Chondrocyte (in vitro differentiated cells): Measurements from ENCODE around the gene RGS17. TPM values are rescaled to one million over a fixed set of nuclear protein-coding genes. Genes with fewer than 3 reads are reported as not detected.
A peak's percentile ranks its signal among the peaks of the same experiment; 100 is the strongest.

Experiments used
- DNase-seq: peaks from one replicate; pipeline ENCODE4 v3.0.0; 2021; ENCODE audit warnings: mixed read lengths, low spot score
- H3K27ac Mint-ChIP-seq: one replicate; pipeline ENCODE4 v1.8.0; 2021; ENCODE audit warnings: mild to moderate bottlenecking, moderate library complexity, mixed read lengths; ENCODE audit not compliant: unreplicated experiment
- H3K27me3 Mint-ChIP-seq: 2 replicates; pipeline ENCODE4 v1.8.0; 2021; ENCODE audit warnings: low read depth, mixed read lengths
- H3K36me3 Mint-ChIP-seq: 2 replicates; pipeline ENCODE4 v1.8.0; 2021; ENCODE audit warnings: low read depth, mixed read lengths
- H3K4me1 Mint-ChIP-seq: 2 replicates; pipeline ENCODE4 v1.8.0; 2021; ENCODE audit warnings: low read depth, mild to moderate bottlenecking, mixed read lengths
- H3K4me3 Mint-ChIP-seq: one replicate; pipeline ENCODE4 v1.8.0; 2021; ENCODE audit warnings: mild to moderate bottlenecking, moderate library complexity, mixed read lengths; ENCODE audit not compliant: unreplicated experiment
- H3K9me3 Mint-ChIP-seq: 2 replicates; pipeline ENCODE4 v1.8.0; 2021; ENCODE audit warnings: low read depth, mixed read lengths
- long read RNA-seq: library from polyadenylated mRNA; stranded (forward); transcript quantifications from one replicate; pipeline ENCODE4 v2.0.0, GENCODE V29; 2021
- total RNA-seq: library from RNA; stranded (reverse); gene quantifications from 3 replicates; pipeline ENCODE4 v1.2.1, GENCODE V29; 2021
- TF ChIP-seq, protein P1 (sequence below): fragments of 200-600 bp; sonication (generic); IDR thresholded peaks from 2 replicates; pipeline ENCODE4 v1.5.0; 2021; ENCODE audit warnings: antibody characterized with exemption, mild to moderate bottlenecking, moderate library complexity

Gene RGS17, protein sequence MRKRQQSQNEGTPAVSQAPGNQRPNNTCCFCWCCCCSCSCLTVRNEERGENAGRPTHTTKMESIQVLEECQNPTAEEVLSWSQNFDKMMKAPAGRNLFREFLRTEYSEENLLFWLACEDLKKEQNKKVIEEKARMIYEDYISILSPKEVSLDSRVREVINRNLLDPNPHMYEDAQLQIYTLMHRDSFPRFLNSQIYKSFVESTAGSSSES
- total RNA-seq: 1.5 to 2.2 TPM (median 1.8 TPM) in 3 replicates
- long read RNA-seq, partial matches to known transcripts: 0 of 2 reads
- long read RNA-seq, other reads (novel, unspliced or antisense): 0 of 2 reads

DNA sequence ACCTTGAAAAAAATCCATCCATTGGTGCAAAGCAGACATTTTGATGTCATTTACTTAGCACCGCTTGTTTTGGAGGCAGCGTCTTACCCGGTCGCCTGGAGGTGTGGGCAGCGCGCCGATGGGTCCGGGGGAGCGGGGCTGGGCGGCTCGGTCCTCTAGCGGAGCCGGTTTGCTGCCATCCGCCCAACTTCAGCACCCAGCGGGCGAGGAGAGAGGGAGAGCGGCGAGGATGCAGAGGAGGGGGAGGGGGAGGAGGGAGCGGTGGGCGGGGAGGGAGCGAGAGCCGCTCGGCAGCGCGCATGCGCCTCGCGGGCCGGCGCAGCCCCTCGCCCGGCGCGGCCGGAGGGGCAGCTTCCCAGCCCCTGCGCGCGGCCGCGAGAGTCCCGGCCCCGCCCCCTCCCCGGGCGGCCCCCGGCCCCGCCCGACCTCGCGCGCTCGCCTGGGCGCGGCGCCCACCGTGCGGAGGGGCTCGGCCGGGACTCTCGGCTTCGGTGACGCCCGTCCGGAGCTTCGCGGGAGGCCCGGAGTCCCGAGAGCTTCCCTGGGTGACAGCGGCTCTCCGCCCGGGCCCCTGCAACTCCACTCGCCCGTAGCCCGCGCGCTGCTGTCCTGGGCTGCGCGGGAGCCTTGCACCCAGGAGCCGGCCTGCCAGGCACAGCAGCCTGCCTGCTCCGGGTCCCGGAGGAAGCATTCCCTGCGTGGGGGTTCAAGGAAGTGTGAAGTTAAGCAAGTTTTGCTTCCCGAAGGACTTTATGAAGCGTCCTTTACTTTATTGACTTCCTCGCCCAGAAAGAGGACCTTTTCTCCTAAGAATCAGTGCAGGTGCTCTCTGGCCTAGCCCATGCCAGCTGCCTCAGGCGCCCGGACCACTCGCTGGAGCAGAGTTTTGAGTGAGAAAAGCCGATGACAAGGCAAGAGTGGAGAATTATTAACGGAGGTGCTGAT, at the start of gene RGS17:
Gene RGS17 (minus strand): TSS at position 246 of the 945 bp plus-strand sequence. CDS start 87,264 bp downstream, outside the sequence.
- Mint-ChIP-seq H3K4me3 (peak within 1 kb of the TSS; percentile 85), H3K9me3 (no peaks in the 10 kb centered on the region), H3K27ac (peak within 1 kb of the TSS; percentile 58), H3K4me1 (peaks cover 16% of the 10 kb centered on the region), H3K27me3 (no peaks in the 10 kb centered on the region), H3K36me3 (no peaks in the 10 kb centered on the region)
- TF ChIP-seq, protein P1, sequence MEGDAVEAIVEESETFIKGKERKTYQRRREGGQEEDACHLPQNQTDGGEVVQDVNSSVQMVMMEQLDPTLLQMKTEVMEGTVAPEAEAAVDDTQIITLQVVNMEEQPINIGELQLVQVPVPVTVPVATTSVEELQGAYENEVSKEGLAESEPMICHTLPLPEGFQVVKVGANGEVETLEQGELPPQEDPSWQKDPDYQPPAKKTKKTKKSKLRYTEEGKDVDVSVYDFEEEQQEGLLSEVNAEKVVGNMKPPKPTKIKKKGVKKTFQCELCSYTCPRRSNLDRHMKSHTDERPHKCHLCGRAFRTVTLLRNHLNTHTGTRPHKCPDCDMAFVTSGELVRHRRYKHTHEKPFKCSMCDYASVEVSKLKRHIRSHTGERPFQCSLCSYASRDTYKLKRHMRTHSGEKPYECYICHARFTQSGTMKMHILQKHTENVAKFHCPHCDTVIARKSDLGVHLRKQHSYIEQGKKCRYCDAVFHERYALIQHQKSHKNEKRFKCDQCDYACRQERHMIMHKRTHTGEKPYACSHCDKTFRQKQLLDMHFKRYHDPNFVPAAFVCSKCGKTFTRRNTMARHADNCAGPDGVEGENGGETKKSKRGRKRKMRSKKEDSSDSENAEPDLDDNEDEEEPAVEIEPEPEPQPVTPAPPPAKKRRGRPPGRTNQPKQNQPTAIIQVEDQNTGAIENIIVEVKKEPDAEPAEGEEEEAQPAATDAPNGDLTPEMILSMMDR: no peak
- DNase-seq: no peak

DNA sequence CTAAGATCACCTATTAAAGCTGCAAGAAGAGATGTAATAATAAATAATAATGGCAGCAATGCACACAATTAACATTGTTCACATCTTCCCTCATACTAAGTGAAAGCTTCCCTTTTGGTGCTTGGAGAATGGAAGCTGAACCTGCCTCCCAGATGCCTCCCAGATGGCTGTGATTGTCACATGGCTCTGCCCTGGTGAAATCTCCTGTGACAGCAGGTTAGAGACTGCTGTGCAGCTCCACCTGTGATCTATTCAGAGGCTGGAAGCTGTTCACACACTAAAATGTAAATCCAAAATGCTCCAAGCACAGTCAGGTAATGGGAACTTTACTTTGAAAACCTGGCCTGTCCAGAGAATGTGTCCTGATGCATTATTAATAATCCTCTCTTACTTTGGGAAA, 41.7 kb upstream of the RGS17 start:
- Mint-ChIP-seq H3K36me3 (no peaks in the 10 kb centered on the region), H3K4me1 (peaks cover 11% of the 10 kb centered on the region), H3K27ac (no peak overlapping the region), H3K9me3 (no peaks in the 10 kb centered on the region), H3K4me3 (no peak overlapping the region), H3K27me3 (no peaks in the 10 kb centered on the region)
- no peak for DNase-seq
- TF ChIP-seq, protein P1: no peak

DNA sequence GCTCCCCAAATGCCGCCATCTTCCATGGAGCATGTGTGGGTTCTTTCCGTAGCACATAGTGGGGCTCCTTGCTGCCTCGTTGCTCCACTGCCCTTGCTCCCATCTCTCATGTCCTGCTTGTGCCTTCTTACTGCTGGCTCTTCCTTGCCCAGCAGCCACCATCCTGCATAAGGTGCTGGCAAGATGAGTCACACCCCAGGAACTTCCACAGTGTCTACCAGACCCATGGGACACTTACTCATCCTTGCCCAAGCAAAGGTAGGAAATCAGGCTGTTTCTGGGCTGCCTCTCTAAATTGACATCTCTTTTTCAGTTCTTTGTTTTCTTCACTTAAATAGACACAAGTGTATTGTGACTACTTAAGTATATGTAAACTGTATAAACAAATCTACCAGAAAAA, 39.4 kb upstream of the RGS17 start:
- no peak overlapping the region for H3K27ac Mint-ChIP-seq
- no peak for DNase-seq
- H3K4me3 Mint-ChIP-seq: no peak overlapping the region

DNA sequence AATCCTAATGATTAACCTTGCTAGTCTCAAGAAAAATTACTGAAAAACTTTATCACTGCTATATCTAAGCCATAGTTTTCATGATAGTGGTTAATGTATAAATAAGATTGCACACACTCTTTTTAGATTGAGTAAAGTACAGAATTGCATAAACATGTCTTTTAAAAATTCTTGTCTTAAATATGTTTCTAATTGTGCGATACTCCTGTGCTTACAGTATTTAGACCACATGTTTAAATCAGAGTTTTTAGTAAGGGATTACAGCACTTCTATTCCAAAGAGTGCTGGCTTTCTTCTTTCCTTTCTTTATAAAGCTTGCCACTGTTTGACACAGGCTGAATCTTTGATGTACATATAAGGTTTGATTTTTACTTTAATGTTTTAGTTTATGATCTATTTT, 36.8 kb upstream of the RGS17 start:
- H3K36me3 Mint-ChIP-seq: no peaks in the 10 kb centered on the region
- peak overlapping the region; percentile 76 for H3K27ac Mint-ChIP-seq
- no peak for DNase-seq

More for the DNA sequence above, 39.4 kb upstream of the RGS17 start:
- Mint-ChIP-seq H3K4me1 (peaks cover 27% of the 10 kb centered on the region), H3K27me3 (no peaks in the 10 kb centered on the region), H3K36me3 (no peaks in the 10 kb centered on the region), H3K9me3 (no peaks in the 10 kb centered on the region)
- TF ChIP-seq, protein P1: no peak

More for the DNA sequence above, 36.8 kb upstream of the RGS17 start:
- Mint-ChIP-seq H3K27me3 (no peaks in the 10 kb centered on the region), H3K4me3 (no peak overlapping the region), H3K9me3 (no peaks in the 10 kb centered on the region), H3K4me1 (peaks cover 27% of the 10 kb centered on the region)
- TF ChIP-seq, protein P1: no peak
